NCI-H1092 treated with DMSO at 0.1 percent for 48 hours (cell line): ENCODE data around the gene RPL28.
"Not testable (repeated sequence)": the region's sequence is repeated elsewhere in the genome, so short reads cannot be mapped to it uniquely, and the experiment has no call there.

Source experiments
- DNase-seq: peaks from one replicate; lab custom pipeline; 2025; lab: John Stamatoyannopoulos, UW

Gene RPL28

GRCh38 chr19:55426042-55426441, 40.3 kb downstream of the RPL28 start:
- DNase-seq = no peak

GRCh38 chr19:55431183-55431582, 45.5 kb downstream of the RPL28 start:
- no peak for DNase-seq

- no peak for DNase-seq
Observed at GRCh38 chr19:55432241-55432959, 46.7 kb downstream of the RPL28 start.

GRCh38 chr19:55433292-55433691, 47.6 kb downstream of the RPL28 start:
- no peak for DNase-seq

GRCh38 chr19:55434356-55434919, 48.7 kb downstream of the RPL28 start:
- DNase-seq = no peak

GRCh38 chr19:55435020-55435419, 49.3 kb downstream of the RPL28 start:
- no peak for DNase-seq

- no peak for DNase-seq
Observed at GRCh38 chr19:55436847-55437246, 51.1 kb downstream of the RPL28 start.

GRCh38 chr19:55437410-55437809, 51.7 kb downstream of the RPL28 start:
- DNase-seq = no peak

- no peak for DNase-seq
Observed at GRCh38 chr19:55439052-55439451, 53.3 kb downstream of the RPL28 start.

GRCh38 chr19:55440411-55441105, 54.8 kb downstream of the RPL28 start:
- no peak for DNase-seq

GRCh38 chr19:55441319-55441691, 55.6 kb downstream of the RPL28 start:
- DNase-seq = no peak

- DNase-seq = no peak
Observed at GRCh38 chr19:55441692-55442321, 56.1 kb downstream of the RPL28 start.

GRCh38 chr19:55442372-55442961, 56.7 kb downstream of the RPL28 start:
- DNase-seq = peak; percentile 22

- DNase-seq = peak; percentile 21
Observed at GRCh38 chr19:55443045-55443823, 57.5 kb downstream of the RPL28 start, which contains the start of gene SHISA7. Gene SHISA7 (minus strand): TSS chr19:55443300. CDS start chr19:55442863, 437 bp downstream.

GRCh38 chr19:55443824-55444480, 58.2 kb downstream of the RPL28 start:
- no peak for DNase-seq

- no peak for DNase-seq
Observed at GRCh38 chr19:55444646-55445045, 58.9 kb downstream of the RPL28 start.

GRCh38 chr19:55446060-55446459, 60.3 kb downstream of the RPL28 start:
- no peak for DNase-seq

- DNase-seq = peak; percentile 22
Observed at GRCh38 chr19:55447421-55448174, 61.9 kb downstream of the RPL28 start.

GRCh38 chr19:55448175-55448490, 62.4 kb downstream of the RPL28 start:
- DNase-seq = not testable (repeated sequence)

- DNase-seq = no peak
Observed at GRCh38 chr19:55449469-55449868, 63.7 kb downstream of the RPL28 start.
